IPS-11a (cell line): ENCODE results near the gene POLD3.

ENCODE experiments used
- H3K4me3 ChIP-seq: one replicate; pipeline ENCODE4 v1.5.1; 2013; ENCODE audit warnings: low read depth, low read length, control low read depth

Gene POLD3

GRCh38 chr11:74684661-74685060, 92.3 kb downstream of the POLD3 start:
- H3K4me3 ChIP-seq, result no peak overlapping the region

GRCh38 chr11:74685338-74685737, 93.0 kb downstream of the POLD3 start:
- no peak overlapping the region for H3K4me3 ChIP-seq

- H3K4me3 ChIP-seq, result no peak overlapping the region
Observed at GRCh38 chr11:74685905-74686304, 93.5 kb downstream of the POLD3 start.

- no peak overlapping the region for H3K4me3 ChIP-seq
Observed at GRCh38 chr11:74686792-74687191, 94.4 kb downstream of the POLD3 start.

- H3K4me3 ChIP-seq, result no peak overlapping the region
Observed at GRCh38 chr11:74687237-74688023, 95.0 kb downstream of the POLD3 start.

GRCh38 chr11:74689666-74690065, 97.3 kb downstream of the POLD3 start:
- H3K4me3 ChIP-seq, result no peak overlapping the region

- H3K4me3 ChIP-seq, result no peak overlapping the region
Observed at GRCh38 chr11:74691755-74692154, 99.4 kb downstream of the POLD3 start.
